Right lung (tissue), 5 donors: ENCODE measurements around the gene PIGN. TPM values are rescaled to one million over a fixed set of nuclear protein-coding genes. Genes with fewer than 3 reads are reported as not detected.
A peak's percentile ranks its signal among the peaks of the same experiment; 100 is the strongest.
"Not testable (repeated sequence)": the region's sequence is repeated elsewhere in the genome, so short reads cannot be mapped to it uniquely, and the experiment has no call there.

ENCODE experiments used
- DNase-seq, 2 donors: peaks; one replicate each; pipeline ENCODE4 v3.0.0-alpha.2; 2013
- polyA plus RNA-seq, 5 donors: library from polyadenylated mRNA; unstranded; fragments of 120-200 nt; gene quantifications; one replicate each; pipeline versions ENCODE4 v1.2.1 to v1.2.3, GENCODE V29; 2013; ENCODE audit warnings: inconsistent platforms in 1 of 5, low replicate concordance in 1 of 5; ENCODE audit not compliant: insufficient read length in 5 of 5, insufficient read depth in 1 of 5

PIGN gene
- polyA plus RNA-seq, 5 donors, result 23.6 to 43.3 (median 32.4) TPM

GRCh38 chr18:62070302-62070701, 116.6 kb downstream of the PIGN start:
- DNase-seq, result no peak

DNA sequence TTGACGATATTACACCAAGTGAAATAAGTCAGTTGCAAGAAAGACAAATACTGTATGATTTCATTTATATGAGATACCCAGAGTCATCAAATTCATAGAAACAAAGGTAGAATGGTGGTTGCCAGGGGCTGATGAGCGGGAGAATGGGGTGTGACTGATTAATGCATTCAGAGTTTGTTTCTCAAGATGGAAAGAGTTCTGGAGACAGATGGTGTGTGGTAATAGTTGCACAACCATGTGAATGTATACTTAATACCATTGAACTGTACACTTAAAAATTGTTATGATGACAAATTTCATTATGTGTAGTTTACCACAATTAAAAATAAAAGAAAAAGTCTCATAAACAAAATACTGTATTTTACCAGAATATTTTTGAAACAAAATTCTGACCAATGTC, 117.3 kb downstream of the PIGN start:
- peak in 1 of 2 donors; percentile 13 for DNase-seq

DNA sequence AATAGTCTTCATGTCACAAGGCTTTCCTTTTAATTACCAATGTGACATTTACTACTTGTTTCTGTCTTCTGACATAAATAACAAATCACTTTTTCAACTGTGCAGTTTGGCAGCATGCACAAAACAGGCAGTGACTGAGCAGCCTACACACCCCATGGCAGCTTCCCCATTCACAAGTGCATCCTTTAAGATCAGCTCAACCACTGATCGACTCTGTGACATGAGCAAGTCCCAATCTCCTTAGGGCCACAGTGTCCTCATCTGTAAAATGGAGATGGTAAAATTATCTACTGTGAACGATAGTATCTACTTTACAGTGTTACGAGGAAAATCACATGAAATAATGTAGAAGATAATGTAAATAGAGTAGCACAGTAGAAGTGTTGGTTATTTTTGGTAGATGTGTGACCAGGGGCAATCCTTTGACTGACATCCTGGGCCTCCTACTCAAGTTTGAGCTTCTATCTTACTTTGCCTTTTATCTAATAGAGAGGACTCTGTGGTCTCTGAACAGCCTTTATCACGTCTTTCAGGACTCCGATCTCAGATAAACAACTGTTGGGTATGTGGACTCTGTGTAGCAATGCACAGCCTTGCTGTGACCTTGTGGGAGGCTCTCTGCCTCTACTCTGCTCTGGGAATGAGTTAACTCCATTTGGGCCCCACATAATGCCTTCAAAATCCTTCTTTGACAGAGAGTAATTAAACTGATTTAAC, 120.6 kb downstream of the PIGN start:
- no peak for DNase-seq

GRCh38 chr18:62064361-62064760, 122.5 kb downstream of the PIGN start:
- DNase-seq, result no peak

DNA sequence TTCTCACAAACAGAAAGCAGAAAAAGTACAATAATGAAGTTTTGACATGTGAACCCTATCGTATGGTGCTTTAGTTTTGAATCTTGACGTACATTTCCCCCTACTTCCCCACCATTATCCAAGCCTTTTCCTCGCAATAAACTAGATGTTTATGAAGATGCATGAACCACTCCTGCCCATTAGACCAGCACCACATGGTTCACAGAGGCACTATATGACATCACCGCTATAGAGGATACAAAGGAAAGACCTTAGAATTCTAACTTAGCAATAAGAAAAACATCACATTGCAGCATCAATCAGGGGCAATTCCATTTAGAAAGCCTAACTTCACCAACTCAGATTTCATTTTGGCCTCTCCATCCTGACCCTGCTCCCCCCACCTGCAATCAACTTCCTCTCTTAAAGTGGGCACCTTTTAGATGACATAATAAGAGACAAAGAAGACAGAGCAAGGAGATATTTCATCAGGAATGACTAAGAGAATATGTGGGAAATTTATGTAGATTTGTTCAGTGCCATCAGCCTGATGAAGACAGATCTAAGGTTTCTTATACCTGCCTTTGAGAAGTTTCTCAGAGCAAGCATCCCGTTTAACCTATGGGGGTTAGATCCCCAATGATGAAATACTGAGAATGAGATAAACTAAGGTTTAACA, 124.9 kb downstream of the PIGN start:
- no peak for DNase-seq

GRCh38 chr18:62060820-62061219, 126.0 kb downstream of the PIGN start:
- DNase-seq, result no peak

DNA sequence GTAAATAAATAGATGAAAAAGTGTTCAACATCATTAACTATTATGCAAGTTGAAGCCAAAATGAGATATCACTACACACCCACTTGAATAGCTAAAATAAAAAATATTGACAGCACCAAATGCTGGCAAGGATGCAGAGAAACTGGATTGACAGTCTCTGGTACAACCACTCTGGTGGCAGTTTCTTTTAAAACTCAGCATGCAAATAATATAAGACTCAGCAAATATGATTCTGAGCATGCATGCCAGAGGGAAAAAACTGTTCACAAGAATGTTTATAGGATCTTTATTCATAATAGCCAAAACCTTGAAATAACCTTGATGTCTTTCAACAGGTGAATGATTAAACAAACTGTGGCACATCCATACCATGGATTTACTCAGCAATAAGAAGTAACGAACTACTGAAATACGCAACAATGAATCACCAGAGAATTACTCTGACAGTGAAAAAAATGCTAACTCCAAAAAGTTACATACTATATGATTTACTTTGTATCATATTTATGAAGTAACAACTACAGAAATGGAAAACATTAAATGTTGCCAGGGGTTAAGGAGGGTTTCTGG, 131.8 kb downstream of the PIGN start:
- no peak for DNase-seq

DNA sequence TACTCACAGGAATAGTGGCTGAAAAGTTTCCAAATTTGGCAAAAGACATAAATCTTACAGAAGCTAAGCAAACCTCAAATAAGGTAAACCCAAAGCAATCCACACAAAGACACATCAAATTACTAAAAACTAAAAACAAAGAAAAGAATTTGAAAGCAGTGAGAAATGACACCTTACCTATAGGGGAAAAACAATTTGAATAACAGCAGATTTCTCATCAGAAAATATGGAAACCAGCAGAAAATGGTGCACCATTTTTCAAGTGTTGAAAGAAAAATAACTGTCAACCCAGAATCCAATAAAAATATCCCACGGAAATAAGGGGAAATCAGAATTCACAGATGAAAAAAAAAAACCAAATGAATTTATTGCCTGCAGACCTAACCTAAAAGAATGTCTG, 138.6 kb downstream of the PIGN start:
- DNase-seq, result no peak

GRCh38 chr18:62045316-62045715, 141.5 kb downstream of the PIGN start:
- no peak for DNase-seq

DNA sequence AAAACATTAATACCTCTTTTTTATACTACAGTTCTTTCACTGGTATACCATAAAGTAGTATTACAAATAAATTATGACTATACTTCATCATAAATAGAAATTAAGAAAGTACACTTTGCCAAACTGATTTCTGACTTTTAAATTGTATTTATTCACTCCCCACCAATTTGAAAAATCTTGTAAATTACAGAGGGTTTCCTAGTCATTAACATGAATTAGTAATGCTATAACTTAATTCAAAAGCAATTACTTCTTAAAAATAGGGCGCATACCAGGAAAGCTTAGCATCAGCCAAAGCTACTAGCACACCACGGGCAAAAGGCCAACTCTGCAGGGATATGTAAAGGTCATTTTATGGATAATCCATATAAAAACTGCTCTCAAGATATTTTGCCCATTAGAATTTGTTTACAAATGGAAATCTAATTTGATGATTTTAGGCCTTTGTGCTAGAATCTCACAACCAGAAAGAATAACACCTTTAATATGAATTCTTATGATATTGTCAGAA, 142.3 kb downstream of the PIGN start:
- DNase-seq, result no peak

DNA sequence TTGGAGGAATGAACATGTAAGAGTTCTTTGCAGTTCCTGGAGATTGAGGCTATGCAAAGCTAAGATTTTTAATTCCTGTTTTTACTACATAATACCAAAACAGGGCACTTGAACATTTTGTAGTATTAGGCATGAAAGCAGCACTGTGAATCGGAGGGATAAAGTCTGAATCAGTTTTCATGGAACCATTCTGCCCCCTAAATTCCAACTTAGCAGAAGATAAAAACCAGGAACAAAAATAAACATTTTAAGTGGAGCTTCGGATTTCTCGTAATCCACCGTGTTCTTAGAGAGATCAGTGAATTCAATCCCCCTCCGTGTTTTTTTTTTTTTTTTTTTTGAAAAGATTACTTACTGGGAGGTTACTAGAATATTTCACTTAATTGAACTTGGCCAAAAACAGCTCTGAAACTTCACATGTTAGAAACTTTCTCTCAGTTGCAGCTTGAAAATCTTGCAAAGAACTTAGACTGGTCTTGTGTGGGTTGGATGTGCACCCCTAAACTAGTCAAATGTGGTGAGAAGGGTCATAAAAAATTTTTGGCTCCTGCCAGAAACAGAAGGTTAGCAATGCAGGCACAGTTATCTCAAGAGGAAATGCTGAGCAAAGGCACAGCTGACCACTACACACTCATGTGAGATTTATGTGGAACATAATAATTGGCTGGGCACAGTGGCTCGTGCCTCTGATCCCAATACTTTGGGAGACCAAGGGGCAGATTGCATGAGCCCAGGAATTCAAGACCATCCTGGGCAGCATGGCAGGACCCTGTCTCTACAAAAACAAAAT, 148.7 kb downstream of the PIGN start:
- DNase-seq, result no peak

- DNase-seq, result no peak
These were observed 149.7 kb downstream of the PIGN start for GRCh38 chr18:62037012-62037742.

GRCh38 chr18:62034286-62034685, 152.6 kb downstream of the PIGN start:
- not testable (repeated sequence) for DNase-seq

DNA sequence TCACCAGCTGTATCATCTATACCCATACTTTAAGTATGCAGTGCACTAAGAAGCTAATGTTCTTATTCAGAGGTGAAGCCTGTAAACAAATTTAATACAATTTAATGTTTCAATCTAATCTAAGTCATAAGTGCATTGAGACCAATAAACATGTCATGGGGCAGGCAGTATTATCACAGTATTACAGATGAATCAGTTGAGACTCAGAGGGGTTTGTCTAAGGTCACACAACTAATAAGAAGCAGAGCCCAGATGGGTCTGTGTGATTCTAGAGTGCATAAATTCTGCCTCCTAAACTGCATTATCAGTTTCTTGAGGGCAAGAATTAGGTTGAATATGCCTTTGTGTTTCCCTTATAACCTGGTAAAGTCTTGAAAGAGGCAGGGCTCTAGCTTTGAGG, 153.1 kb downstream of the PIGN start:
- no peak for DNase-seq

GRCh38 chr18:62033207-62033606, 153.6 kb downstream of the PIGN start:
- DNase-seq, result no peak

DNA sequence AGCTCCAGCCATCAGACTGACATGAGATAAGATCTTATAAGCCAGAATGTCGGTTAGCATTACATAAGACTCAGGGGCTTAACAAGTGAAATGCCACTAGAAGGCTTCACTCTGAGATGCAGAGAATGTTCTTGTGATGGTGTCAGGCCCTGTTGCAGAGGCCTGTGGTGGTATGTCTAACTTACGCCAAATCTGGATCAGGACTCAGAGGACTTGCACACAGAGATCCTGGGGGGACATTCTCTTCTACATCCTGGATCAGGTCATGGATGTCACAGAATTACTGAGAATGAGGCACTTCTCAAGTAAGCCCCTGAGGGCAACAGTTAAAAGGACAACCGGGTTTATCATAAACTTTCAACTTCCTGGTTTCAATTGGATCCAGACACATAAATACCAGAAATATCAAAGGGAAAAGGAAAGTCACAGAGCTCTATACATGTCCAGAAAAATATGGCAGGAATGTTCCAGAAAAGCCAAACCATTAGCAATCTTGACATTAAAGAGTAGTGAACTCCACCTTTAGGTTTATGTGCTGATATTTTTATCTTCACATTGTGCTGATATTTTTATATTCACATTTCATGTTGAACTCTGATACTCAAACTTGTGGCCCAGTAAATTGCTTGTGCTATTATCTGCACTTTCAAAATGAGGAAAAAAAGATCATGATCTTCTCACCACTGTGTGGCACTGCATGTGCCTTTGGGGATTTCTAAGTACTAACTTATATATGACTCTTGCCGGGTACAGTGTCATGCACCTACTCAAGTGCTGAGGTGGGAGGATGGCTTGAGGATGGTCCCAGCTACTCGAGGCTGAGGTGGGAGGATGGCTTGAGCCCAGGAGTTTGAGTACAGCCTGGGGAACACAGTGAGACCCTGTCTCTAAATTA, 156.5 kb downstream of the PIGN start:
- no peak for DNase-seq

DNA sequence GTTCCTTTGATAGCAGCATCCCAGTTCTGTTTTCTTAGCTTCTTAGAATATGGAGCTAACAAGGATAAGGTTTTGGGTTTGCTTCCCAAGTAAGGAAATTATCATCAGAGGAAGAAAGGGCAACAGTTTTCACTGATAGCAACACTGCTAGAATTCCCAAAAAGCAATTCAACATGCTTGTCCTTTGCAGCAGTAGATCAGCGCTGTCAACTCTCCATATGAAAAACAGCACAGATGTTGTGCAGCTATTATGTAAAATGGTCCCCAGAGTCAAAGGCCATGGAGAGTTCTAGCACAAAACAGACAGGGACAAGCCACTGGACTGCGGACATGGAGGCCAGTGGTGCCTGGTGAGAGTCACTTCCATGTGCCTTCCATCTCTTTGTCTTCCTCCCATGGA, 158.1 kb downstream of the PIGN start:
- no peak for DNase-seq

- no peak for DNase-seq
These were observed 158.8 kb downstream of the PIGN start for GRCh38 chr18:62027914-62028520.

DNA sequence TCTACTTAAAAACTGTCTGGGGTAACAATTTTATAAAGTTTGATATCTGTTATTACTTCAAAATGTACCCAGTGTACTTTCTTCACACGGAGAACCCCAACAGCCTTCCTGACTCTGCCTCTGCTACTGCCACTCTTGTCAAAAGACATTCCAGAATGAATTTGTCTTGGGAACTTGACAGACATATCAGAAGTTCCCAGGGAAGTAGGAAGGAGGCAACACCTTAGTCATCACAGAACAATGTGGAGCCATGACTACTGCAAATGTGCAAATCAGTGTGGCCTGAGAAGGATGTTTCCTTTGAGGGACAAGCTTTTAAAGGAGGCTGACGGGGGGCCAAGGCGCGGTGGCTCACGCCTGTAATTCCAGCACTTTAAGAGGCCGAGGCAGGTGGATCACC, 160.3 kb downstream of the PIGN start:
- DNase-seq, result no peak

DNA sequence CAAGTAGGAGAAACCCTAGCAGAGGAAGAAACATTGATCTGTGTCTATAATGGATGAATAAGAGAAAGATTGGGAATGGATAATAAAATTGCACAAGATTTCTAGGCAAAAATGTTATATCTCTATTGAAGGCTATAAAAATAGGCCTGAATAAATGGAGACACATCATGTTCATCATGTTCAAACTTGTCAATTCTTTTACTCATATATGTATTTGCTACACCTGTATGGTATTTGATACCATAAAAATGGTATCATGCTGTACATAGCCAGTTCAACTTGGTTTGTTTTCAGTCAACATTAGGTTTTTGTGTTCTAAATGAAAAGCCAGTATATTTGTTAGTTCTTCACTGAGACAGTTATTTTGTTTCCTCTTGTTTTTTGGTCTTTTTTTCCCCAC, 161.9 kb downstream of the PIGN start:
- DNase-seq, result no peak
